HG03025 (cell line): ENCODE results near the gene CADM2.
"Not testable (repeated sequence)": the region's sequence is repeated elsewhere in the genome, so short reads cannot be mapped to it uniquely, and the experiment has no call there.

Source experiments
- ATAC-seq: cut with Tn5 transposase; IDR thresholded peaks from one replicate; pipeline ENCODE4 v1.9.1; 2021; ENCODE audit warnings: mild to moderate bottlenecking, moderate library complexity; ENCODE audit not compliant: unreplicated experiment, low FRiP score

CADM2 gene

GRCh38 chr3:85068911-85069310, 110.1 kb downstream of the CADM2 start:
- no peak for ATAC-seq

- ATAC-seq: no peak
Measured at GRCh38 chr3:85074003-85074402, 115.2 kb downstream of the CADM2 start.

- no peak for ATAC-seq
Measured at GRCh38 chr3:85075663-85076062, 116.9 kb downstream of the CADM2 start.

GRCh38 chr3:85077018-85077417, 118.2 kb downstream of the CADM2 start:
- ATAC-seq: no peak

GRCh38 chr3:85081191-85081906, 122.6 kb downstream of the CADM2 start:
- ATAC-seq: no peak

GRCh38 chr3:85090495-85090894, 131.7 kb downstream of the CADM2 start:
- no peak for ATAC-seq

- ATAC-seq: no peak
Measured at GRCh38 chr3:85100316-85100715, 141.5 kb downstream of the CADM2 start.

- no peak for ATAC-seq
Measured at GRCh38 chr3:85102781-85103180, 144.0 kb downstream of the CADM2 start.

- ATAC-seq: no peak
Measured at GRCh38 chr3:85110393-85110792, 151.6 kb downstream of the CADM2 start.

GRCh38 chr3:85120879-85121278, 162.1 kb downstream of the CADM2 start:
- no peak for ATAC-seq

GRCh38 chr3:85132864-85133263, 174.1 kb downstream of the CADM2 start:
- not testable (repeated sequence) for ATAC-seq

GRCh38 chr3:85133691-85134420, 175.1 kb downstream of the CADM2 start:
- not testable (repeated sequence) for ATAC-seq

GRCh38 chr3:85142626-85143025, 183.8 kb downstream of the CADM2 start:
- no peak for ATAC-seq

GRCh38 chr3:85148036-85148435, 189.2 kb downstream of the CADM2 start:
- ATAC-seq: no peak

- no peak for ATAC-seq
Measured at GRCh38 chr3:85151555-85151954, 192.8 kb downstream of the CADM2 start.

- not testable (repeated sequence) for ATAC-seq
Measured at GRCh38 chr3:85153279-85153678, 194.5 kb downstream of the CADM2 start.

GRCh38 chr3:85159376-85159775, 200.6 kb downstream of the CADM2 start:
- no peak for ATAC-seq

GRCh38 chr3:85161544-85161943, 202.8 kb downstream of the CADM2 start:
- no peak for ATAC-seq

- ATAC-seq: no peak
Measured at GRCh38 chr3:85162905-85163304, 204.1 kb downstream of the CADM2 start.

GRCh38 chr3:85164436-85164835, 205.6 kb downstream of the CADM2 start:
- no peak for ATAC-seq

- ATAC-seq: no peak
Measured at GRCh38 chr3:85167576-85167975, 208.8 kb downstream of the CADM2 start.

- no peak for ATAC-seq
Measured at GRCh38 chr3:85170646-85171045, 211.9 kb downstream of the CADM2 start.
